T-cell (primary cell): ENCODE measurements around the gene SART3. TPM values are rescaled to one million over a fixed set of nuclear protein-coding genes. Genes with fewer than 3 reads are reported as not detected.
"Not testable (repeated sequence)": the region's sequence is repeated elsewhere in the genome, so short reads cannot be mapped to it uniquely, and the experiment has no call there.

Source experiments
- ATAC-seq, 4 experiments: fragments of 200-7000 bp in 3 of 4; fragments of 150-1000 bp in 1 of 4; cut with Tn5 transposase; replicated peaks in 1 of 4; 1 replicate in 3 of 4; 2 replicates in 1 of 4; pipeline ENCODE4 v1.10.0; 2021; ENCODE audit warnings: moderate library complexity in 3 of 4, mild to moderate bottlenecking in 2 of 4, moderate number of reproducible peaks in 1 of 4
- CTCF ChIA-PET, 2 donors: fragments of 300-600 bp; sonication (Branson Sonifier 250); formaldehyde crosslinking; loops; one replicate each; lab custom pipeline; 2022; ENCODE audit warnings: antibody characterized with exemption in 2 of 2; lab: Charles Lee
- POLR2A ChIA-PET, 2 donors: fragments of 300-600 bp; sonication (Branson Sonifier 250); formaldehyde crosslinking; loops; one replicate each; lab custom pipeline; 2022; ENCODE audit warnings: antibody characterized with exemption in 2 of 2; lab: Charles Lee
- DNase-seq, 35 experiments: peaks; one replicate each; pipeline versions ENCODE4 v3.0.0 to v3.0.0-alpha.2; 2013 to 2023
- H3K27ac ChIP-seq: one replicate; pipeline ENCODE4 v1.5.1; 2013; ENCODE audit warnings: low read length
- H3K27me3 ChIP-seq, 2 experiments: replicated peaks in 1 of 2; 1 replicate in 1 of 2; 2 replicates in 1 of 2; pipeline versions ENCODE4 v1.6.1 to v1.7.0; 2013; ENCODE audit warnings: low read length in 1 of 2, mixed read lengths in 1 of 2; ENCODE audit not compliant: control insufficient read depth in 2 of 2, insufficient read depth in 2 of 2; ENCODE audit errors: extremely low read depth in 1 of 2
- H3K36me3 ChIP-seq, 2 donors: 1 replicate in 1 of 2; 2 replicates in 1 of 2; pipeline versions ENCODE4 v1.6.1 to v1.7.0; 2013; ENCODE audit warnings: low read length in 1 of 2; ENCODE audit not compliant: control insufficient read depth in 2 of 2, insufficient read depth in 1 of 2; ENCODE audit errors: extremely low read depth in 1 of 2
- H3K4me1 ChIP-seq, 2 experiments: 1 replicate in 1 of 2; 2 replicates in 1 of 2; pipeline versions ENCODE4 v1.6.1 to v1.7.0; 2013; ENCODE audit warnings: low read length in 2 of 2, mixed read lengths in 1 of 2; ENCODE audit not compliant: insufficient read depth in 2 of 2, control insufficient read depth in 1 of 2; ENCODE audit errors: extremely low read depth in 1 of 2
- H3K4me3 ChIP-seq, 2 donors: 1 replicate in 1 of 2; 2 replicates in 1 of 2; pipeline versions ENCODE4 v1.5.1 to v1.7.0; 2013; ENCODE audit warnings: mild to moderate bottlenecking in 2 of 2, low read length in 1 of 2, moderate library complexity in 1 of 2; ENCODE audit not compliant: control insufficient read depth in 1 of 2; ENCODE audit errors: extremely low read depth in 1 of 2
- H3K9me3 ChIP-seq: 2 replicates; pipeline ENCODE4 v1.7.0; 2013
- H3K27ac Mint-ChIP-seq, 2 donors: one replicate each; pipeline ENCODE4 v1.8.0; 2020 to 2021; ENCODE audit warnings: mild to moderate bottlenecking in 2 of 2, mixed read lengths in 2 of 2
- H3K27me3 Mint-ChIP-seq, 2 donors: one replicate each; pipeline ENCODE4 v1.8.0; 2021 to 2022; ENCODE audit warnings: mixed read lengths in 2 of 2
- H3K36me3 Mint-ChIP-seq: one replicate; pipeline ENCODE4 v1.8.0; 2021; ENCODE audit warnings: mixed read lengths
- H3K4me1 Mint-ChIP-seq, 3 donors: one replicate each; pipeline ENCODE4 v1.8.0; 2020 to 2022; ENCODE audit warnings: mixed read lengths in 3 of 3, mild to moderate bottlenecking in 1 of 3
- H3K4me3 Mint-ChIP-seq, 3 donors: one replicate each; pipeline ENCODE4 v1.8.0; 2020 to 2022; ENCODE audit warnings: mild to moderate bottlenecking in 3 of 3, mixed read lengths in 3 of 3, moderate library complexity in 3 of 3
- H3K9me3 Mint-ChIP-seq, 3 donors: one replicate each; pipeline ENCODE4 v1.8.0; 2020 to 2022; ENCODE audit warnings: mixed read lengths in 3 of 3
- WGBS: methylation state at CpG from one replicate; pipeline ENCODE4 v1.1.5; 2013; ENCODE audit warnings: missing lambda C conversion rate; ENCODE audit not compliant: insufficient coverage; 5-methylcytosine and 5-hydroxymethylcytosine counted together
- total RNA-seq, 35 experiments: library from RNA in 6 of 35; stranded (reverse) in 6 of 35; fragments of 120-200 nt in 1 of 35; gene quantifications; one replicate each; pipeline versions ENCODE4 v1.2.1 to v1.2.4 and lab custom pipeline; 2013 to 2026

Gene SART3
- total RNA-seq, 5 donors from 2014 or later (not counting 1 experiment from before 2014, with no cell fraction given): 76.3 to 107 (median 84.9) TPM

GRCh38 chr12:108592033-108592909, 31.3 kb upstream of the SART3 start:
- no peaks in the 10 kb centered on the region for H3K36me3 ChIP-seq
- 91% methylated on average over 7 of the region's 25 CpGs for WGBS
- no peak overlapping the region for H3K27ac ChIP-seq
- POLR2A ChIA-PET: no interaction called here
- no peaks in the 10 kb centered on the region for H3K9me3 ChIP-seq
- DNase-seq: no peak
- no peaks in the 10 kb centered on the region for H3K4me1 ChIP-seq
- Mint-ChIP-seq H3K4me3 (no peak overlapping the region), H3K27me3 (no peaks in the 10 kb centered on the region), H3K27ac (no peak overlapping the region), H3K4me1 (no peaks in the 10 kb centered on the region), H3K36me3 (no peaks in the 10 kb centered on the region), H3K9me3 (no peaks in the 10 kb centered on the region)
- CTCF ChIA-PET: no interaction called here
- peaks cover 0 to 23% of the 10 kb centered on the region in 2 experiments for H3K27me3 ChIP-seq
- ATAC-seq: no peak
- H3K4me3 ChIP-seq: no peak overlapping the region

GRCh38 chr12:108591267-108591980, 30.5 kb upstream of the SART3 start:
- CTCF ChIA-PET: no interaction called here
- H3K27me3 Mint-ChIP-seq: no peaks in the 10 kb centered on the region
- H3K27ac Mint-ChIP-seq: no peak overlapping the region
- H3K4me1 Mint-ChIP-seq: no peaks in the 10 kb centered on the region
- Histone ChIP-seq H3K27ac (no peak overlapping the region), H3K36me3 (no peaks in the 10 kb centered on the region), H3K9me3 (no peaks in the 10 kb centered on the region), H3K4me1 (no peaks in the 10 kb centered on the region), H3K27me3 (peaks cover 0 to 23% of the 10 kb centered on the region in 2 experiments), H3K4me3 (no peak overlapping the region)
- no peak overlapping the region for H3K4me3 Mint-ChIP-seq
- no peak for DNase-seq
- no peak for ATAC-seq
- 92% methylated on average over 14 of the region's 22 CpGs for WGBS
- H3K9me3 Mint-ChIP-seq: no peaks in the 10 kb centered on the region
- POLR2A ChIA-PET: no interaction called here
- no peaks in the 10 kb centered on the region for H3K36me3 Mint-ChIP-seq

DNA sequence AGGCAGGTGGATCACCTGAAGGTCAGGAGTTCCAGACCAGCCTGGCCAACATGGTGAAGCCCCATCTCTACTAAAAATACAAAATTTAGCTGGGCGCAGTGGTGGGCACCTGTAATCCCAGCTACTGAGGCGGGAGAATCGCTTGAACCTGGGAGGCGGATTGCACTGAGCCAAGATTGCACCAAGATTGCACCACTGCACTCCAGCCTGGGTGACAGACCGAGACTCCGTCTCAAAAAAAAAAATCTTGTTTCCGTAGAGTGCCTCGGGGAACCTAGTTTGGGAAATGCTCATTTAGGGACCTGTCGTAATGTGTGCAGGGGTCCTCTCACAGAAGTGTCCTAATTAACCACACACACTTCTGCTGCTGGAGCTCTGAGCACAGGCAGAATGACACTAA, 29.5 kb upstream of the SART3 start:
- H3K4me1 ChIP-seq, DNase-seq, H3K27ac Mint-ChIP-seq, H3K9me3 ChIP-seq, H3K4me1 Mint-ChIP-seq, H3K4me3 ChIP-seq, H3K36me3 ChIP-seq, H3K27ac ChIP-seq, H3K9me3 Mint-ChIP-seq, H3K4me3 Mint-ChIP-seq, ATAC-seq, H3K27me3 Mint-ChIP-seq, CTCF ChIA-PET, H3K36me3 Mint-ChIP-seq: not testable (repeated sequence)
- WGBS: 96% methylated on average over 6 of the region's 9 CpGs
- H3K27me3 ChIP-seq: peaks cover 0 to 23% of the 10 kb centered on the region in 2 experiments
- POLR2A ChIA-PET: interaction anchor here in 1 of 2 donors (0.7 kb wide), 1 partner anchor 235 kb away, joined by 3 read pairs; no protein-coding TSS in a partner anchor

DNA sequence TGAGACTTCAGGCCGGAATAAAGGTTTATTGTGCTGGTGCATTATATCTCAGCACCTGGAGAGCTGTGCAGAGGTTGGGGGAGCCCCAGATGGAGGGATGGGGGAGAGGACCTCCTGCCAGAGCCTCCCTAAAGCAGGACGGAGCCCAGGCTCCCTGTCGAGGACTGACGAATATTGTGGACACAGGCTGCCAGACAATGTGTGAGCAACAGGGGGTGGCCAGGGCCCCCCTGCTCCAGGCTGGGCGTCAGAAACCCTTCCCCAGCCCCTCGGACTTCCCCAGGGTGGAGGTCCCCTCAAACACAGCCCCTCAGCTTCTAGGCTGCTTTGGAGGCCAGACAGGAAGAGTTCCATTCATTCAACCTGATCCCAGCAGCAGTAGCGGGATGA, 28.9 kb upstream of the SART3 start:
- no peak for ATAC-seq
- Mint-ChIP-seq H3K27me3 (no peaks in the 10 kb centered on the region), H3K36me3 (no peaks in the 10 kb centered on the region), H3K4me3 (no peak overlapping the region), H3K4me1 (no peaks in the 10 kb centered on the region), H3K9me3 (no peaks in the 10 kb centered on the region), H3K27ac (no peak overlapping the region)
- WGBS: 100% methylated on average over 3 of the region's 7 CpGs
- ChIA-PET POLR2A (interaction anchor here in 1 of 2 donors (0.7 kb wide), 1 partner anchor 236 kb away, joined by 3 read pairs; no protein-coding TSS in a partner anchor), CTCF (interaction anchor here in 1 of 2 donors (0.6 kb wide), 1 partner anchor 368 kb away, joined by 4 read pairs; no protein-coding TSS in a partner anchor)
- Histone ChIP-seq H3K4me3 (no peak overlapping the region), H3K4me1 (no peaks in the 10 kb centered on the region), H3K27me3 (peaks cover 0 to 23% of the 10 kb centered on the region in 2 experiments), H3K36me3 (no peaks in the 10 kb centered on the region), H3K27ac (no peak overlapping the region), H3K9me3 (no peaks in the 10 kb centered on the region)
- no peak for DNase-seq

- H3K27me3 ChIP-seq: peaks cover 0 to 23% of the 10 kb centered on the region in 2 experiments
- DNase-seq (no peak), ATAC-seq (no peak)
- H3K27ac ChIP-seq: no peak overlapping the region
- H3K4me3 ChIP-seq: no peak overlapping the region
- no peak overlapping the region for H3K27ac Mint-ChIP-seq
- no peaks in the 10 kb centered on the region for H3K36me3 ChIP-seq
- no peaks in the 10 kb centered on the region for H3K9me3 Mint-ChIP-seq
- H3K9me3 ChIP-seq: no peaks in the 10 kb centered on the region
- H3K4me1 ChIP-seq: no peaks in the 10 kb centered on the region
- H3K4me1 Mint-ChIP-seq: no peaks in the 10 kb centered on the region
- ChIA-PET POLR2A (interaction anchor here (0.6 kb wide), 3 partner anchors 51 to 1537 kb away, joined by 3 to 8 read pairs (median 4); no protein-coding TSS in a partner anchor), CTCF (interaction anchor here in 1 of 2 donors (0.6 kb wide), 1 partner anchor 369 kb away, joined by 4 read pairs; no protein-coding TSS in a partner anchor)
- no peak overlapping the region for H3K4me3 Mint-ChIP-seq
- no peaks in the 10 kb centered on the region for H3K27me3 Mint-ChIP-seq
- 81% methylated on average over 5 of the region's 15 CpGs for WGBS
- no peaks in the 10 kb centered on the region for H3K36me3 Mint-ChIP-seq
These were observed 28.3 kb upstream of the SART3 start for GRCh38 chr12:108589028-108589839.

DNA sequence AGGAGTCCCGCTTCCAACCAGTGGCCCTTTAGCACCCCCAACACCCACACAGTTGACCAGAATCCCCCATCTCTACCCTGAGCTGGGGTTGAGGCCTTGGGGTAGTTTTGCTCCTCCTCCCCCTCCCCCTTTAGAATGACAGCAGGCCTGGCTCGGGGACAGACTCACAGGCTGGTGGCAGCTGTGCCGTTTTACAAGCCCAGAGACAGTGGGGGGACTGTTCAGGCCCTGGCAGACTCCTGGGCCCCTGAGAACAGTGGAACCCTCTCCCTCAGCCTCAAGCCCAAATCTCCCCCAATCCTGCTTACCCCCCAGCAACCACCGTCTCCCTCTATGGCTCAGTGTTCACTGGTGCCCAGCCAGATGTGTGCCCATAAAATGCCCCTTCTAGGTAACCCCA, 26.9 kb upstream of the SART3 start:
- ATAC-seq: no peak
- WGBS: no CpG with 5 or more reads among the region's 4 CpGs
- ChIA-PET POLR2A (no interaction called here), CTCF (no interaction called here)
- Histone ChIP-seq H3K36me3 (no peaks in the 10 kb centered on the region), H3K27me3 (peaks cover 0 to 23% of the 10 kb centered on the region in 2 experiments), H3K27ac (no peak overlapping the region), H3K4me1 (no peaks in the 10 kb centered on the region), H3K9me3 (no peaks in the 10 kb centered on the region), H3K4me3 (no peak overlapping the region)
- no peaks in the 10 kb centered on the region for H3K36me3 Mint-ChIP-seq
- H3K27me3 Mint-ChIP-seq: no peaks in the 10 kb centered on the region
- no peak for DNase-seq
- H3K4me3 Mint-ChIP-seq: no peak overlapping the region
- H3K9me3 Mint-ChIP-seq: no peaks in the 10 kb centered on the region
- no peak overlapping the region for H3K27ac Mint-ChIP-seq
- no peaks in the 10 kb centered on the region for H3K4me1 Mint-ChIP-seq
